HG03060 (cell line): ENCODE results near the gene USP6.
"Not testable (repeated sequence)": the region's sequence is repeated elsewhere in the genome, so short reads cannot be mapped to it uniquely, and the experiment has no call there.

ENCODE experiments used
- ATAC-seq: cut with Tn5 transposase; IDR thresholded peaks from one replicate; pipeline ENCODE4 v1.9.1; 2021; ENCODE audit warnings: low read depth, moderate number of reproducible peaks; ENCODE audit not compliant: unreplicated experiment

USP6 gene

DNA sequence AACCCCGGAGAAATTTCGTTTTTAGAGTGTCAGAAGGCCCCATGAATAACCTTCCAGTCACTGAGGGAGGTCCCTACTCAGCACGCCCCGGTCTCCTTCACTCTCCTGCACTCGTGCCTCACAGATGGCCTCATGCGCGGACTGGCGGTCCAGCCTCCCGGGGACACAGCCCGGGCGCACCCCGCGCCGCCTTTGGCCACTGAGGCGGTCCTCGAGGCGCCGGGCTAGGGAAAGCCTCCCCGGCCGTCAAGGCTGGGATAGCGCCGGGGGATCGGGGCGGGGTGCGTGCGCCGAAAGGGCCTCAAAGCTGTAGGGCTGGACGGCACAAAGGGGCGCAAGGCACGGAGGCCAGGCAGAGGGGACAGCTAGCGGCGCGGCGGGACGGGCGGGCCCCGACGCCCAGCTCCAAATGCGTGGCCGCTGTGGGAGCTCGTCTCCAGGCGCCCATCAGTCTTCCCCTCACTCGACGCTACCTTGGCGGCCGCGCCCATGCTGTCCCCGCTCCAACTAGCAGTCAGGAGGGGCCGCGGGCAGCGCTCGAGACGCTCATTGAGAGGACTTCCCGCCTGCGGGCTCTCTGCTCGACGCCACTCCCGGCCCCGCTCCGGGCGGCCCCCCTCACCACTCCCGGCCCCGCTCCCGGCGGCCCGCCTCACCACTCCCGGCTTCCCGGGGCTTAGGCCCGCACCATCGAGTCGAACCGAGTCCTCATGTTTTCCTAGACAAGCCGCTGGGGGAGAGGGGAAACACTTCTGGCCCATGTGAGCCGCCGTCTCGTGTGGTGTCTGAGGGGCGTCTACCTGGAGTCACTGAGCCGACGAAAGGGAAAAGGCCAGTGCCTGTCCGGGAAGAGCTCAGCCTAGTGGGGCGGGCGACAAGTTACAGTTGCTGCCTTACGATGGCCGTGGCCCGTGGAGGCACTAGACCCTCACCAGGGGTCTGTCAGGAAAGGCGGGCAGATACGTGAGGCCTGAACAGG is at the start of gene USP6:
TSS of gene USP6 (plus strand) at position 360 of the 979 bp plus-strand sequence. CDS start 14,336 bp downstream, outside the sequence.
- no peak for ATAC-seq

DNA sequence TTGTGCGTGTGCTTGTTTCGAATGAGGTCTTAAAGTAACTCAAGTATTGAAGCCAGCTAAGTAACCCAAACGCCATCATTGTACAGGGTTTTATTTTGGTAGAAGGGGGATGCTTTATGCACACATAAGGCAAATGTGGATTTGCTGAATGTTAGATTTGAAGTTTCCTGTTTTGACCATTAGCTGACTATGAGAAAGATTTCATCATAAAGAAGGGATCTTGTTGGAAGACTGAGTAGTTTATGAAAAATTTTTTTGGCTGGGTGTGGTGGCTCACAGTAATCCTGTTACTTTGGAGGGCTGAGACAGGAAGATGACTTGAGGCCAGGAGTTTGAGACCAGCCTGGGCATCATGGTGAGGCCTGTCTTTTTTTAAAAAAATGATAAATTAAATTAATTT is 47.6 kb upstream of the USP6 start:
- ATAC-seq, result no peak

DNA sequence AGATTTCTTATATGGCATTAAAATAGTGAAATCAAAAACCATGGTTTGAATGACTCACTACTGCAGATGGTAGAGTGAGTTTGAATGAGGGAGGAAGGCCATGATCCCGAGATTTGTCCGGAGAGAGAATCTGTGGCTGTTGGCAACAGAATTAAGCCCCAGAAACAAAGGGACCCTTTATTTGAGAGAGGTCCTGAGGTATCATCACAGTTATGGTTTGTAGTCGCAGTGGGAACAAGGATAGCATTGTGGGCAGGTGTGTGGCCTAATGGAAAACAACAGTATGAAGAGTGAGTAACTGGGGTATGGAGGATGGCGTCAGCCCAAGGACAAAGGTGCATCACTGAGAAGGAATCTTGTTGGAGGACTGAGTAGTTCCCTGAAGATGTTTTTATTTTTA is 46.1 kb upstream of the USP6 start:
- ATAC-seq, result no peak

DNA sequence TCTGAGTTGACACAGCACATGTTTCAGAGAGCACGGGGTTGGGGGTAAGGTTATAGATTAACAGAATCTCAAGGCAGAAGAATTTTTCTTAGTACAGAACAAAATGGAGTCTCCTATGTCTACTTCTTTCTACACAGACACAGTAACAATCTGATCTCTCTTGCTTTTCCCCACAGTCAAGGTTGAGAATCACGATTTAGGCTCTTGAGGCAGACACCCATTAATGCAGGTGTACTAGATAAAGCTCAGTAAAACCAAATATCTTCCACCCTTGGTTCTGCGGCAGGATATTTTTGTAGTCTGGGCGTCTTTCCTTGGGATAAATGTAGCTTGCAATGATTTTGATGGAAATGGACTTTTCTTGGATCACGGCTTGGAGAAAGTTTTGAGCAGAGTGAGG is 40.4 kb upstream of the USP6 start:
- not testable (repeated sequence) for ATAC-seq

DNA sequence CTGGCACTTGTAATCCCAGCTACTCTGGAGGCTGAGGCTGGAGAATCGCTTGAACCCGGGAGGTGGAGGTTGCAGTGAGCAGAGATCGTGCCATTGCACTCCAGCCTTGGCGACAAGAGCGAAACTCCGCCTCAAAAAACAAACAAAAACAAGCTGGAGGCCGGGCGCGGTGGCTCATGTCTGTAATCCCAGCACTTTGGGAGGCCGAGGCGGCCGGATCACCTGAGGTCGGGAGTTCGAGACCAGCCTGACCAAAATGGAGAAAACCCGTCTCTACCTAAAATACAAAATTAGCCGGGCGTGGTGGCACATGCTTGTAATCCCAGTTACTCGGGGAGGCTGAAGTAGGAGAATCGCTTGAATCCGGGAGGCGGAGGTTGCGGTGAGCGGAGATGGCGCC is 38.6 kb upstream of the USP6 start:
- not testable (repeated sequence) for ATAC-seq

DNA sequence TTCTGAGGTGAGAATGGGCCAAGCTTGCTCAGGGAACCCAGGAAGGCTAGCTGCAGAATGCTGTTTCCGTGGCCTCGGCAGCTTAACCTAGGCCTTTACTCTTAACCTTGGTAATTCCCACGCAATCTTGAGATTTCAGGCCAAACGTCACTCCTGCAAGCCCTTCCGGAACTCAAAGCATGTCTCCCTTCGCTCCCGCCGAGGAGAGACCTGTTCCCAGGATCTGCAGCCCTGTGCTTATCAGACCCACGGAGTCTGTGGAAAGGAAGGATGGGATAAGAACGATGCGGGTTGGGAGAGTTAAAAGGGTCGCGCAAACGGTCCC is 38.1 kb upstream of the USP6 start:
- no peak for ATAC-seq

DNA sequence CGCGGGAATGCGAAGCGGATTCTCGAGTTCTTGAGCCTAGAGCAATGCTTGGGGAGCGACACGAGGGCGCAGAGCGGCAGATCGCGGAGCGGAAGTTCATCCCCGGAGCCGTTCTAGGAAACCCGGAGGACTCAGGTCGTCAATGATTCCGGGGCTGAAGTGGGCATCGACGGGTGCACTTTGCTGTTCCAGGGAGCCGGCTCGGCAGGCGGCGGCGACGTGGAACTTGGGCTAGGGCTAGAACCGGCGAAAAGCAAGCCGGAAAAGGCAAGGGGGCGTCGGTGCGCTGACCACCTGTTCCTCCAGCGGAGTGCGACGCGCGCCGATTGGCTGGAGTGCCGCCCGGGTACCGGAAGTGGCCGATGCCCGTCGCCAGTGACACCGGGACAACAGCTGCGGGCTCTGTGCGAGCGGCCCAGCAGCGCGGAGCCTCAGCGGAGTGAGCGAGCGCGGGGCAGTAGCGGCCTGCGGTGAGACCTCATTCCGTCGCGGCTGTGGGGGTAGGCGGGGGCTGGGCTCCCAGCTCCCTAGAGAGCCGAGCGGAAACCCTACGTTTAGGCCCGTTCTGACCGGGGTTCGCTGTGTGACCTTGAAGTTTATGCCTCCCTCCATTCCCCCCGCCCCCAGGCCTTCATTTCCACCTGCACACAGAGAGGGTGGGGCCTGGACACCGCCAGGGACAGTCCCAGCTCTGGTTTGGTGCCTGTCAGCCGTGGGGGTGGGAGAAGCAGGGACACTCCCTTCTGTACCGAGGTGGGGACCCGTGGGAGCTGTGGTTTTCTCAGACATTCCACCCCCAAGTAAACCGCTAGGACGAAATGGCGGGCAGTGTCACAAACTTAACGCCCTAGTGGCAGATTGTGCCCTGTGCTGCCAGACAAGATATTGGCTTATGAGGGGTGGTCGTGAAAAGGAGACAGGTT is 37.5 kb upstream of the USP6 start, which contains the start of gene ZFP3:
TSS of gene ZFP3 (plus strand) at position 362 of the 923 bp plus-strand sequence. CDS start 13,038 bp downstream, outside the sequence.
- ATAC-seq, result peak; percentile 67

DNA sequence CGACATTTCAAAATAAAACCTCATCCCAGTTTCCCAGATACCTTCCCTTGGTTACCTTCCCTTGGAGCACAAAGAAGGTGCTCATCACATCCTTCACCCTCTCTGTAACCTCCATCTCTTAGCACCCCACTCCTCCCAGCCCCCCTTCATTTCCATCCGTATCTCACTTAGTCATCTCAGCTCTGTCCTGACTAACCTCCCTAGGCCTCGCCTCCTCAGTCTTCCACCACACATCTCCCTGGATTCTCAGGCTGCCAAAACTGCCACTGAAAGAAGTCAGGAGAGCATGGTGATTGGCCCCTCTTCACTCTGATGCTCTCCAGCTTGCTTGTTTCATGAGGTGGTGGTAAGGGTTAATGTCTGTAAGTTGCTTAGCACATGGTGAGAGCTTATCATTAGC is 35.2 kb upstream of the USP6 start:
- no peak for ATAC-seq

DNA sequence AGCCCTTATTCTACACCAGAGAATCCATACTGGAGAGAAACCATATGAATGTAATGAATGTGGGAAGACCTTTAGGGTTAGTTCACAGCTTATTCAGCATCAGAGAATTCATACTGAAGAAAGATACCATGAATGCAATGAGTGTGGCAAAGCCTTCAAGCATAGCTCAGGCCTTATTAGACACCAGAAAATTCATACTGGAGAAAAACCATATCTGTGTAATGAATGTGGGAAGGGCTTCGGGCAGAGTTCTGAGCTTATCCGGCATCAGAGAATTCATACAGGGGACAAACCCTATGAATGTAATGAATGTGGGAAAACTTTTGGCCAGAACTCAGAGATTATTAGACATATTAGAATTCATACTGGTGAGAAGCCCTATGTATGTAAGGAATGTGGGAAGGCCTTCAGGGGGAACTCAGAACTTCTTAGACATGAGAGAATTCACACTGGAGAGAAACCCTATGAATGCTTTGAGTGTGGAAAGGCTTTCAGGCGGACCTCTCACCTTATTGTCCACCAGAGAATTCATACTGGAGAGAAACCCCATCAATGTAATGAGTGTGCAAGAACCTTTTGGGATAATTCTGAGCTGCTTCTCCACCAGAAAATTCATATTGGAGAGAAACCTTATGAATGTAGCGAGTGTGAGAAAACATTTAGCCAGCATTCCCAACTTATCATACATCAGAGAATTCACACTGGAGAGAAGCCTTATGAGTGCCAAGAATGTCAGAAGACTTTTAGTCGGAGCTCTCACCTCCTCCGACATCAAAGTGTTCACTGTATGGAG is 23.4 kb upstream of the USP6 start:
- ATAC-seq, result no peak

DNA sequence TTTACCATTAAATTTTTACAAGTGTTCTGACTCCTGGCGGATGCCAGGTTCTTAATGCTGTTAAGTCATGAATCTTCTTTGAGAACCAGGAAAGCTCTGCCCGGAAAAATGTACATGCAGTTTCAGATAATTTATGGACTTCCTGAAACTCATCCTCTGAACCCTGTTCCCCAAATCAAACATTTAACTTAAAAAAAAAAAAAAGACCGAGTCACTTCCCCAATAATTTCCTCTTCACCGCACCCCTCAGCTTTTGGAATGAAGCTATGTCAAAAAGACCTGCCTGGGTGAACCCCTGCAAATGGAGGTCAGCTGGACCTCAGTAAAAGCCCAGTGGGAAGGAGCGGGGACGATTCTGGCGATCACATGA is 19.1 kb upstream of the USP6 start:
- ATAC-seq, result no peak

DNA sequence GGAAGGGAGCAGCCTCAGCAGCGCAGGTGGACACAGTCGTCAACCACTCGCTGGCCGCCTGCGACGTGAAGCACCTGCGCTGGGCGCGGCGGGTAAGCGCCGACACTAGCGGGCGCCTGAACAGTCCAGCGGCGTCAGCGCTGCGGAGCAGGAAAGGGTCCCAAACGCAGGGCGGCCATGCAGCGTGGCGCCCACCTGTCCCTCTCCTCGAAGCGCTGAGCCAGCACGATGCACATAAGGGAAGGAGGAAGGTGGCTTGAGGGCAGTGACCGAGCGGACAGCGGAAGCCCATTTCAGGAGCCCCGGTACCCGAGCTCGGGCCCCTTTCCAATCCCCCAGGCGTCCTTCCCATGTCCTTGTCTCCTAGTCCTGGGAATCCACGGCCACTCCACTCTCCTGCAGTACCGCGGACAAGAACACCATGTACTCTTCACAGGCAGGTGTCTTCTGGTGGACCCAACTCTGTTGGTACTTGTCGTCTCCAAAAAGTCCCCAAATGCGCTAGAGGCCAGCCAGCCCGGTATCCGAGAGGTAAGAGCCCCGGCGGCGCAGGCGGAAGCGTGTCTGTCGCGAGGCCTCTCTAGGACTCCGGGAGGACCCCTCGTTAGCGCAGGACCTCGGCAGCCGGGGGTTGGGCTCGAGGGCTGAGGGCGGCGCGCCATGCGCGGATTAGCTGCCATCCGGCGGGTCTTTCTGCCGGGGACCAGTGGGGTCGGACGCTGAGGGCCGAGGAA is 18.6 kb upstream of the USP6 start:
- no peak for ATAC-seq

DNA sequence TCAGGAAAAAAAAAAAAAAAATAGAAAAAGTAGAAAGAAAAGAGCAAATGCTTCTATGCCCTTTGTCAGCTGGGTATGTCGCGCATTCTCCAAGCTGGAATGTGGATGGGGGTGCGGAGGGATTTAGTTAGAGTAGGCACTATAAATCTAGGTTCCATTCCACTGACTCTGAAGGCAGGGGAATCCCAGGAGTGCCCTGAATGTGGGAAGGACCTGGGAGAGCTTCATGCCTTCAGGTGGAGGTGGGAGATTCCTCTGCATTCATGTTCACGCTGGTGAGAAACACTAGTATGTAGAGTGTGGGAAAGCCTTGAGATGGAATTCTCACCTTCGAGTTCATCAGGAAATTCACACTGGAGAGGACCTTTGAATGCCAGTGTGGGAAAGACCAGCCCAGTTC is 16.6 kb upstream of the USP6 start:
- no peak for ATAC-seq

DNA sequence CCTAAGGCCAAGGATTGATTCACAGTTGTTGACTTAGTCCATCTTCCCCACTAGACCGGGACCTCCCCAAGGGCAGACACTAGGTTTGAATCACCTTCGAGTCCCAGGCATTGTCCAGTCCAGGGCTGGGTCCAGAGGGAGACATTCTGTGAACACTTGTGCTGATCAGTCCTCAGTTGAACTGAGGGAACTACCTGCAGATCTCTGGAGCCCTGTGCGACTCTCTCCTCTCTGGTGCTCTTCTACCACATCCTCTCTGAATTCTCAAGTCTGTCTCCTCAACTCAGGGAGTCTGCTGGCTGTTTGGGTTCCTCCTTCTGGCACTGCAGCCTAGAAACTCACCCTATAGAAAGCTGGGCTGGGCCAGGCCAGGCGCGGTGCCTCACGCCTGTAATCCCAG is 15.0 kb upstream of the USP6 start:
- ATAC-seq, result no peak

DNA sequence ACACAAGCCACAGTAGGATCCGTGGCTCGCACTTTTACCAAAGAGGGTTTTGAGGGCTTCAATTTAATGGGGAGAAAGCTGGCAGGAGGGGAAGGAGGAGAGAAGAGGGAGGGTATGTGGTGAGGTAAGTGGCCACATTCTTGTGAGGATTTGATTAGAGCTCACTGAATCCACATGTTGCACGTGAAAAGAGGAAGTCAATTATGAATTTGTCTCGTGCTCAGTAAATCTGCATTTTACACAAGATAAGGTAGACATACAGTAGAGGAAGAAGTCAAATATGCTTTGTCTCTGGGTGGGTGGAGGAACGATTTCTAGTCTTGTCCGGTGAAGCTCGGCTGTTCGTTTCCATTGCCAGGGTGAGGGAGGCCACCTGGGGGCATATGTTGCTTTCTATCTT is 5.0 kb upstream of the USP6 start:
- no peak for ATAC-seq

DNA sequence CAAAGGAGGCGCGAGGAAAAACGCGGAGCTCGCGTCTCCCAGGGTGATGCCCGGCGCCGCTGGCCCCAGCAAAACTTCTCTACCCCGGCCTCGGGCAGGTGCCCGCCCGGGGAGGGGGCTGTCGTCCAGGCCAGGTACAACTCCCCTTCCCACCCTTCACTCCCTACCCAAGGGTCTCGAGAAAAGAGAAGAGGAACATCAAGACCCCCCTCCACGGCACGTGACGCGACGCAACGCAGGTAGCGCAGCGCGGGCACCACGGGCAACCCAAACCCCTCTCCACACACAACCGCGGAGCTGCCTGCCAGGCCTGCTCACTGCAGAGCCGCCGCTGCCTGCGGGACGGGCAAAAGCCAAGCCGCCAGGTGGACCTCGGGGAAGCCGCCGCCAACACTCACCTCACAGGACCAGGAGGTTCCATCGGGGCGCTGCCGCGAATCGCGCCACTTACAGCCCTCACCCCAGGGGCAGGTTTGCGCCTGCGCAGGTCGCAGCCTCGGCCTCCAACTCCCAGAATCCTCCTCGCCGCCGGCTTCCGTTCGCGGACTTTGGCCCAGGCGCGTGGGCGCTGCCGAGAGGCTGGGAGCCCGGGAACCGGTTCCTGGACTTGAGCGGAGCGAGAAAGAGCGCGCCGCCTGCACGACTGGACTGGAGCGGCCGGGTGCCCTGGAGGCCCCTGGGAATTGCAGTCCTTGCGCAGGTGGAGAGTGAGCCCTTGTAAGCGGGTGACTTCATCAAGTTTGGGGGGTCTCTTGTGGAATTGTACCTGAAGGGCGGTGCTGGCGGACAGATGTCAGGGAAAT is 4.2 kb upstream of the USP6 start, which contains the start of gene ZNF232:
TSS of gene ZNF232 (minus strand) at position 477 of the 803 bp plus-strand sequence. CDS start at position 421, 56 bp downstream.
- peak; percentile 90 for ATAC-seq

DNA sequence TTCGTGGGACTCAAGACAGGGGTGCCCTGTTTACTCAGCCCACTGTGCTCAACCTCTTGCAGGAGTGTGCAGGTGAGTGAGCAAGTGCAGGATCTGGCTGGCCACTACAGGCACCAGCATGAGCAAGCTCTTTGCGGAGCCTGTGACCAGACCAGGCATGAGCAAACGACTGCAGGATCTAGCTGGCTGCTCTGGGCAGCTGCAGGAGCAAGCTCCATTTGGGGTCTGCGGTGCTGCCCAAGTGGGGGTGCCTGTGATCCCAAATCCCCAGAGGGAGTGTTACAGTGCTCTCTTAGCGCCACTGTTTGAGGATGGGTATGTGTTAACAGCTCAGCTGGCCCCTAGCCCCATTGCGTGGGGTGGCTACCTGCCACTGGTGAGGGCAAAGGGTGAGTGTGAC is 2.4 kb downstream of the USP6 start:
- no peak for ATAC-seq

DNA sequence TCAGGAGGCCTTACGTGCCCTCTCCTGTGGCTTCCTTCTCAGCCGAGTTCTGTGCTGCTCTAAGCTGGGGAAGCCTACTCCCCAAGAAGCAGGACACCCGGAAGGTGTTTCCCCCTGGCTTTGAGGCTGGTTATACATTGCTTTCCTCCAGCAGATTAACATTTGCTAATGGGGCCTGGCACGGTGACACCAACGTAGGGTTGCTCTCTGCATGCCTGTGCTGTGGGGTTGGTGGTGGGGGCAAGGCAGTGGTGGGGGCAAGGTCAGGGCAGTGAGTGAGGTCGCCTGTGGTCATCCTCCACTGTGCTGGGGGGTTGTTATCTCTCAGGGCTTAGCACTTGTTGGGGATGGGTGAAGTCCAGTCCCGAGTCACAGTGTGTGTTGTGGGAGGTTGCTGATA is 4.2 kb downstream of the USP6 start:
- no peak for ATAC-seq

DNA sequence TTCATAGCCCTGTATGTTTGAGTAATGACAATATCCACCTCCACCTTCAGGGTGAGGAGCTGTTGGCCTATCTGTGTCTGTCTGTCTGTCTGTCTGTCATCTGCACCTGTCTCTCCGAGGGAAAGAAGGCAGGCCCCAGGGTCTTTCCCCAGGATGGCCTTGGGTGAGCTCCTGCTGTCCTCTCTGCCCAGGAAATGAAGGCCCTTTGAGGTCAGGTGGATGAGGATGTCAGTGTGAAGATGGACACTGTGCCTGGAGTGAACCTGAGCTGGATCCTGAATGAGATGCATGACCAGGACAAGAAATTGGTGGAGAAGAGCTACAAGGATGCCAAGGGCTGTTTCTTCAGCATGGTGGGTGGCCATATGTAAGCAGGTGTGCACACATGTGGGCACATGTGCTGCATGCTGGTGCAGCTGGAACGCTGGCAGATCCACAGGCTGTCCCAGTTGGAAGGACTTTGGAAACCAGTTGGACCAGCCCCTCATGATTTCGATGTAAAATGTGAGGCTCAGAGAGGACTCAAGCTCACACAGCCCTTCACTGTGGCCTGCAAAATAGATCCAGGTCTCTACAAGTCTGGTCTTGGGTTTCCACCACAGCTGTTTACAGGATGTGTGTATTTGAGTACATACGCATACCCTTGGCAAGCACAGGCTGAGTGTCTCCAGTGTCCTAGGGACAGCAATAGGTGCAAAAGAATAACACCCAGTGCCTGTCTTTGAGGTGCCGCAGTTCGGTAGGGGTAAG is 4.8 kb downstream of the USP6 start:
- not testable (repeated sequence) for ATAC-seq
